HepG2 (cell line): ENCODE measurements around the gene ZNF71. TPM values are rescaled to one million over a fixed set of nuclear protein-coding genes. Genes with fewer than 3 reads are reported as not detected.

ENCODE experiments used
- ATAC-seq: fragments of 200-7000 bp; cut with Tn5 transposase; 3 replicates; pipeline ENCODE4 v1.9.1; 2020; ENCODE audit warnings: mild to moderate bottlenecking, moderate library complexity
- BruUV-seq: library from RNA; stranded (reverse); fragments of 400-500 nt; replicated peaks from 2 replicates; lab custom pipeline; 2021; lab: Mats Ljungman, UMichigan
- CTCF ChIA-PET: fragments of 300-600 bp; formaldehyde crosslinking; extraction: SDS; loops from one replicate; lab custom pipeline; 2021; ENCODE audit warnings: low total read pairs, inconsistent platforms, low intra/inter-chr PET ratio; lab: Yijun Ruan, JAX
- POLR2A ChIA-PET: fragments of 350-600 bp; sonication (Branson Sonifier 250); formaldehyde crosslinking; loops from one replicate; lab custom pipeline; 2020; ENCODE audit warnings: antibody characterized with exemption, inconsistent platforms; lab: Yijun Ruan, JAX
- DNase-seq: peaks from one replicate; pipeline ENCODE4 v3.0.0-alpha.2; 2015; ENCODE audit warnings: low spot score
- FAIRE-seq: peaks from 3 replicates; lab custom pipeline; 2011; peaks lifted over from hg19 to GRCh38; lab: Jason Lieb, UNC
- H2AFZ ChIP-seq: one replicate; pipeline ENCODE4 v1.6.1; 2011; ENCODE audit warnings: low read length, inconsistent platforms
- H3K27ac ChIP-seq: fragments of 300-600 bp; 3 replicates; pipeline ENCODE4 v1.8.0; 2011; ENCODE audit warnings: mixed run types, mild to moderate bottlenecking, mixed read lengths, low read length, inconsistent platforms; ENCODE audit not compliant: insufficient read depth; ENCODE audit errors: extremely low read length
- H3K27me3 ChIP-seq, 2 experiments: fragments of 200-600 bp in 1 of 2; 2 replicates in 1 of 2; 3 replicates in 1 of 2; pipeline versions ENCODE4 v1.6.0 to v1.8.0; 2011; ENCODE audit warnings: low read length in 2 of 2, mild to moderate bottlenecking in 2 of 2, moderate library complexity in 2 of 2, inconsistent platforms in 1 of 2; ENCODE audit not compliant: insufficient read depth in 2 of 2, control insufficient read depth in 1 of 2
- H3K36me3 ChIP-seq, 2 experiments: fragments of 200-600 bp in 1 of 2; replicated peaks in 1 of 2; 2 replicates in 1 of 2; 3 replicates in 1 of 2; pipeline versions ENCODE4 v1.5.1 to v1.8.0; 2011; ENCODE audit warnings: low read length in 2 of 2, inconsistent platforms in 1 of 2; ENCODE audit not compliant: insufficient read depth in 2 of 2, control insufficient read depth in 1 of 2
- H3K4me1 ChIP-seq: 2 replicates; pipeline ENCODE4 v1.5.1; 2012; ENCODE audit warnings: low read length, inconsistent platforms; ENCODE audit not compliant: insufficient read depth
- H3K4me2 ChIP-seq: 2 replicates; pipeline ENCODE4 v1.6.0; 2011; ENCODE audit warnings: low read depth, low read length, inconsistent platforms
- H3K4me3 ChIP-seq, 3 experiments: fragments of 200-600 bp in 1 of 3; sonication (generic), shearing (Covaris generic) in 1 of 3; replicated peaks in 1 of 3; 2 replicates each; pipeline ENCODE4 v1.5.1; 2011 to 2016; ENCODE audit warnings: low read length in 3 of 3, inconsistent platforms in 2 of 3, low read depth in 2 of 3, mild to moderate bottlenecking in 2 of 3, control low read depth in 1 of 3, mixed read lengths in 1 of 3; ENCODE audit not compliant: insufficient read depth in 1 of 3
- H3K79me2 ChIP-seq: one replicate; pipeline ENCODE4 v1.6.1; 2011; ENCODE audit warnings: low read length, inconsistent platforms; ENCODE audit not compliant: insufficient read depth
- H3K9ac ChIP-seq: 2 replicates; pipeline ENCODE4 v1.6.0; 2011; ENCODE audit warnings: mild to moderate bottlenecking, low read depth, low read length, inconsistent platforms; ENCODE audit not compliant: insufficient read depth
- H3K9me3 ChIP-seq: 2 replicates; pipeline ENCODE4 v1.5.1; 2012; ENCODE audit warnings: mild to moderate bottlenecking, low read length
- H4K20me1 ChIP-seq: 2 replicates; pipeline ENCODE4 v1.6.0; 2011; ENCODE audit warnings: inconsistent platforms, mild to moderate bottlenecking, low read length, moderate library complexity; ENCODE audit not compliant: insufficient read depth
- BCL3 ChIP-seq: sonication (generic); formaldehyde crosslinking; IDR thresholded peaks from 2 replicates; pipeline ENCODE4 v1.5.1; 2020; ENCODE audit warnings: mild to moderate bottlenecking, missing genetic modification reagents, moderate library complexity
- BRF2 ChIP-seq: sonication (generic); formaldehyde crosslinking; IDR thresholded peaks from 2 replicates; pipeline ENCODE4 v1.8.1; 2022; ENCODE audit warnings: mild to moderate bottlenecking, missing genetic modification reagents
- CSRNP2 ChIP-seq: sonication (generic); formaldehyde crosslinking; conservative IDR thresholded peaks from 2 replicates; pipeline ENCODE4 v1.8.0; 2022; ENCODE audit warnings: low read depth, missing genetic modification reagents
- ELF3 ChIP-seq: IDR thresholded peaks from 2 replicates; pipeline ENCODE4 v1.6.1; 2016; ENCODE audit warnings: missing genetic modification reagents, missing compliant biosample characterization
- MED13 ChIP-seq: sonication (generic); formaldehyde crosslinking; IDR thresholded peaks from 2 replicates; pipeline ENCODE4 v1.5.0; 2020; ENCODE audit warnings: missing genetic modification reagents
- NFATC3 ChIP-seq: sonication (generic); formaldehyde crosslinking; IDR thresholded peaks from 2 replicates; pipeline ENCODE4 v1.5.1; 2020; ENCODE audit warnings: mild to moderate bottlenecking, missing genetic modification reagents
- PHF21A ChIP-seq: sonication (generic); formaldehyde crosslinking; IDR thresholded peaks from 2 replicates; pipeline ENCODE4 v1.5.0; 2020; ENCODE audit warnings: mild to moderate bottlenecking, missing genetic modification reagents
- RAD51 ChIP-seq: fragments of 450-650 bp; IDR thresholded peaks from 2 replicates; pipeline ENCODE4 v1.6.1; 2016; ENCODE audit warnings: borderline replicate concordance
- SNAPC5 ChIP-seq: sonication (generic); formaldehyde crosslinking; IDR thresholded peaks from 2 replicates; pipeline ENCODE4 v1.8.1; 2023; ENCODE audit warnings: mild to moderate bottlenecking, missing genetic modification reagents, borderline replicate concordance
- TRAFD1 ChIP-seq: sonication (generic); formaldehyde crosslinking; IDR thresholded peaks from 2 replicates; pipeline ENCODE4 v1.5.1; 2020; ENCODE audit warnings: missing genetic modification reagents, mild to moderate bottlenecking, borderline replicate concordance
- ZFP1 ChIP-seq: IDR thresholded peaks from 2 replicates; pipeline ENCODE4 v1.6.1; 2016
- ZFP36L1 ChIP-seq: sonication (generic); formaldehyde crosslinking; IDR thresholded peaks from 2 replicates; pipeline ENCODE4 v1.8.0; 2022; ENCODE audit warnings: mild to moderate bottlenecking, missing genetic modification reagents, moderate library complexity
- ZNF350 ChIP-seq: sonication (generic); formaldehyde crosslinking; IDR thresholded peaks from 2 replicates; pipeline ENCODE4 v1.4.0; 2020; ENCODE audit warnings: mild to moderate bottlenecking, low read depth, missing genetic modification reagents, borderline replicate concordance
- ZNF703 ChIP-seq: sonication (generic); formaldehyde crosslinking; IDR thresholded peaks from 2 replicates; pipeline ENCODE4 v1.5.1; 2020; ENCODE audit warnings: missing genetic modification reagents, mild to moderate bottlenecking, moderate library complexity, borderline replicate concordance
- ZNF720 ChIP-seq: sonication (generic); formaldehyde crosslinking; IDR thresholded peaks from 2 replicates; pipeline ENCODE4 v1.4.0; 2020; ENCODE audit warnings: missing genetic modification reagents
- ZNF839 ChIP-seq: sonication (generic); formaldehyde crosslinking; IDR thresholded peaks from 2 replicates; pipeline ENCODE4 v1.4.0; 2020; ENCODE audit warnings: missing genetic modification reagents, mild to moderate bottlenecking, borderline replicate concordance
- WGBS: methylation state at CpG from one replicate; pipeline ENCODE4 v1.1.6; 2017; ENCODE audit warnings: low lambda C conversion rate; 5-methylcytosine and 5-hydroxymethylcytosine counted together
- in situ Hi-C: cut with HindIII; loops from 2 replicates; pipeline ENCODE4 v1.10.0; 2017; ENCODE audit warnings: low pct_unique_long_range_greater_than_20kb; ENCODE audit not compliant: extremely low pct_ligation_motif_present
- intact Hi-C: fragments of 100-400 bp; cut with micrococcal nuclease; formaldehyde crosslinking; loops from one replicate; pipeline ENCODE4 v1.10.0; 2022; ENCODE audit not compliant: unreplicated experiment
- polyA plus RNA-seq, 8 experiments: library from polyadenylated mRNA; depleted of rRNA in 3 of 8; stranded (reverse) in 7 of 8; unstranded in 1 of 8; fragments of >200 nt; fragmentation: Illumina TruSeq in 4 of 8; extraction: Trizol in 4 of 8; gene quantifications; 2 replicates each; pipeline versions ENCODE4 v1.2.1 to v1.2.3, GENCODE V29; 2011 to 2016; ENCODE audit warnings: low read depth in 4 of 8, missing spikeins in 1 of 8, mixed read lengths in 1 of 8; ENCODE audit not compliant: insufficient read depth in 1 of 8
- total RNA-seq, 5 experiments: library from RNA; depleted of rRNA; stranded (reverse); fragments of >200 nt; fragmentation: Illumina TruSeq; extraction: Trizol; gene quantifications; 2 replicates each; pipeline ENCODE4 v1.2.3, GENCODE V29; 2016; ENCODE audit warnings: low read depth in 1 of 5

ZNF71 gene
- total and polyA plus RNA-seq, 2 of the 13 experiments (the other 11 are each of a cell fraction or from before 2014, with no cell fraction given) = 2.2 to 4.4 TPM

GRCh38 chr19:56597696-56598095 is 2.6 kb downstream of the ZNF71 start:
- 98% methylated on average over 4 of the region's 4 CpGs for WGBS
- TF ChIP-seq ZFP36L1 (CRISPR knock-in tag) (no peak), ELF3 (CRISPR knock-in tag) (no peak), ZNF703 (CRISPR knock-in tag) (no peak), ZNF839 (CRISPR knock-in tag) (no peak), ZNF350 (CRISPR knock-in tag) (no peak), MED13 (CRISPR knock-in tag) (no peak), BRF2 (CRISPR knock-in tag) (no peak), ZFP1 (CRISPR knock-in tag) (no peak), NFATC3 (CRISPR knock-in tag) (no peak), BCL3 (CRISPR knock-in tag) (no peak), PHF21A (CRISPR knock-in tag) (no peak), CSRNP2 (CRISPR knock-in tag) (no peak), ZNF720 (CRISPR knock-in tag) (no peak), TRAFD1 (no peak), RAD51 (no peak), SNAPC5 (no peak)
- TF ChIP-seq, all 625 proteins: peak for 0
- ChIA-PET POLR2A (no interaction called here), CTCF (no interaction called here)
- in situ Hi-C loops (no loop called here), intact Hi-C loops (no loop called here)
- DNase-seq = no peak
- H3K9me3 ChIP-seq = peaks cover 6% of the 10 kb centered on the region; the same call in 1 of the 2 replicates
- no peak overlapping the region for H3K4me2 ChIP-seq
- FAIRE-seq = no peak
- no peak overlapping the region for H3K27ac ChIP-seq
- peaks cover 9% of the 10 kb centered on the region for H3K79me2 ChIP-seq
- peaks cover 17% of the 10 kb centered on the region for H3K4me1 ChIP-seq
- no TSS peak for BruUV-seq
- no peak overlapping the region for H3K9ac ChIP-seq
- no peaks in the 10 kb centered on the region; a peak in 1 of 5 replicates for H3K27me3 ChIP-seq
- H4K20me1 ChIP-seq = no peaks in the 10 kb centered on the region
- no peak overlapping the region for H3K4me3 ChIP-seq
- H2AFZ ChIP-seq = no peak overlapping the region
- peaks cover 0 to 2% of the 10 kb centered on the region in 2 experiments; a peak in 3 of 5 replicates for H3K36me3 ChIP-seq
- no peak for ATAC-seq
